Activated gamma-delta T cell treated with anti-CD3 and anti-CD28 coated beads, Interleukin-2, amount 50 U/mL, for 16 hours (primary cell): ENCODE measurements around the gene MED27.
"Not testable (repeated sequence)": the region's sequence is repeated elsewhere in the genome, so short reads cannot be mapped to it uniquely, and the experiment has no call there.

Experiments used
- DNase-seq: peaks from one replicate; pipeline ENCODE4 v3.0.0-alpha.2; 2020; ENCODE audit warnings: low read depth

Gene MED27

GRCh38 chr9:131923132-131923671, 156.5 kb downstream of the MED27 start:
- no peak for DNase-seq

GRCh38 chr9:131921635-131922034, 158.0 kb downstream of the MED27 start:
- not testable (repeated sequence) for DNase-seq

- no peak for DNase-seq
Measured at GRCh38 chr9:131919216-131919615, 160.5 kb downstream of the MED27 start.

GRCh38 chr9:131918481-131918880, 161.2 kb downstream of the MED27 start:
- DNase-seq: no peak

- DNase-seq: no peak
Measured at GRCh38 chr9:131917009-131917408, 162.7 kb downstream of the MED27 start.

DNA sequence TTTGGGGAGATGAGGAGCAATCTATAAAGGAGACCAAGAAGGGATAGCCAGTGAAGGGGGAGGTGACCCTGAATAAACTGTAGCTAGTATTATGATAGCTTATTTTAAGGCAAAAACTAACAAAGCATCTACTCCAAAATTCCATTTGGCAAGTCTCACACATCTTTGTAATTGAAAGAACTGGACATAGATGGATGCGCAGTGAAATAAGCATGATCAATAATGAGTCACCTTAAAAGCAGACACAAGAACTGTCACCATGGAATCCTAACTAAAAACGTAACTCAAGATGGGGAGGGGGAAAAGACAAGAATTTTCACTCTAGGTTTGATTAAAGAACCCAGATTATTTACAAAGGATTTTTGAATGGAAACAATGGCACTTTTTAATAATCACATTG, 164.5 kb downstream of the MED27 start:
- no peak for DNase-seq

DNA sequence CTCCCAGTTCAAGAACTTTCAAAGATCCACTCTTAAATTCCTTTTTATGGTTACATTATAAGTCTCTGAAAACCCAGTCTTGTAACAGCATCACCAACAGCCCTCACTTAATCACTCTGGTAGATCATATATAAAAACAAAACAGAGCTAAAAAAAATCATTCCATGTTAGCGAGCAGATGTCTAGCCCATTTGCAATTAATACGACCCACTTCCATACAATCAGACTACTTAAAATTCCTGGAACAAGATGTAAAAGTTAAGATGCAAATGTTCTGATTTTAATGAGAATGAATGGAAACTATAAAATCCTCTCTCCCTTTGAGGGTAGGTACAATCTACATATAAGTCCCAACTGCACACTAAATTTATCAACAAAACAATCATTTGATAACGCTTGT, 167.0 kb downstream of the MED27 start:
- DNase-seq: no peak

- DNase-seq: no peak
Measured at GRCh38 chr9:131912069-131912468, 167.6 kb downstream of the MED27 start.

GRCh38 chr9:131910572-131910971, 169.1 kb downstream of the MED27 start:
- DNase-seq: no peak

GRCh38 chr9:131905144-131905543, 174.5 kb downstream of the MED27 start:
- no peak for DNase-seq

- DNase-seq: no peak
Measured at GRCh38 chr9:131899296-131900228, 180.1 kb downstream of the MED27 start.

DNA sequence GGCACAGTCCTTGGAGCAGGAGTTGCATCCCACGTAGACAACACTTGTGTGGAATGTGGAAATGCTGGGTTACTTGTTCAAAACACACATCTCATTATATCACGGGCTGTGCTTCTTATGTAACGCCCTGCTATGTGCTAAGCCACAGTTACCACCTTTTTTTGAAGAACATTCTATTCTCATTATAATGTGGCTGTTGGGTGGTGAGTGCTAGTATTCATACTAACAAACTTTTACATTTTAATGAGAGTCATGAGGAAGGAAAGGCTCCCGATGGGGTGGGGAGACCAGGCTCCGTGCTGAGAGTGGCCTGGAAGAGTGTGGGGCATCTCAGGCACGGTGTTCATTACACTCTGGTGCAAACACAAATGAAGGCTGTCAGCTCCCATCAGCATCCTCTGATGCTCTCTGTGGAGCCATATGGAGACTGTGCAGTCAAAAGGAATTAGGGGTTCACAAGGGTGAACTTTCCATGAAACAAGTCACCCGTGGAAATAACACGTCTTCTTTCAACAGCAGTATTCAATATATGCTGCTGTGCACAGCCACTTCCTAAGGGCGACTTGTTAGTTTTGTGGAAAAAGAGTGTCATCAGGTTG, 186.7 kb downstream of the MED27 start:
- DNase-seq: no peak

DNA sequence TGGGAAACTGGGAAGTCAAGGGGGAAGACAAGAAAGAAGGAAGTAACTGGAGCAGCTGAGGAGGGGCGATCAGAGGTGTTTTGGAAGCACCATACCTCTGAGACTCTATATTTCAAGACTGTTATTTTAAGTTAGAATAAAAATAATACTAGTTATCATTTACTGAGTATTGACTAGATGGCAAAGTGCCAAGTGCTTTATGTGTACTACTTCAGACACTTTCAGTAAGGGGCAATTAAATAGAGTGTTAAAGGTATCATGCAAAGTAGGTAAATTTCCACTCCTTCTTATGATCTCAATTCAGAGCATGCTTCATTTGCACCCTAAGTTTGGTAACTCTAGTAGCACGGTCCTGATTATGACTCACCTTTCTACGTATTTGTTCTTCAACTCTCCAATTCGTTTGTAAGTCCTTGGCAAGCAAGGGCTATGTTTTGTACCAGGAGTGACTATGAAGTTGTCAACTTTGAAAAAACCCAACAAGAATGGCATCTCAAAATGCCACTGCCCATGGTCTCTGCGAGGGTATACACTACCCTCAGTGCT, 187.4 kb downstream of the MED27 start:
- no peak for DNase-seq

GRCh38 chr9:131891598-131891997, 188.1 kb downstream of the MED27 start:
- DNase-seq: no peak

DNA sequence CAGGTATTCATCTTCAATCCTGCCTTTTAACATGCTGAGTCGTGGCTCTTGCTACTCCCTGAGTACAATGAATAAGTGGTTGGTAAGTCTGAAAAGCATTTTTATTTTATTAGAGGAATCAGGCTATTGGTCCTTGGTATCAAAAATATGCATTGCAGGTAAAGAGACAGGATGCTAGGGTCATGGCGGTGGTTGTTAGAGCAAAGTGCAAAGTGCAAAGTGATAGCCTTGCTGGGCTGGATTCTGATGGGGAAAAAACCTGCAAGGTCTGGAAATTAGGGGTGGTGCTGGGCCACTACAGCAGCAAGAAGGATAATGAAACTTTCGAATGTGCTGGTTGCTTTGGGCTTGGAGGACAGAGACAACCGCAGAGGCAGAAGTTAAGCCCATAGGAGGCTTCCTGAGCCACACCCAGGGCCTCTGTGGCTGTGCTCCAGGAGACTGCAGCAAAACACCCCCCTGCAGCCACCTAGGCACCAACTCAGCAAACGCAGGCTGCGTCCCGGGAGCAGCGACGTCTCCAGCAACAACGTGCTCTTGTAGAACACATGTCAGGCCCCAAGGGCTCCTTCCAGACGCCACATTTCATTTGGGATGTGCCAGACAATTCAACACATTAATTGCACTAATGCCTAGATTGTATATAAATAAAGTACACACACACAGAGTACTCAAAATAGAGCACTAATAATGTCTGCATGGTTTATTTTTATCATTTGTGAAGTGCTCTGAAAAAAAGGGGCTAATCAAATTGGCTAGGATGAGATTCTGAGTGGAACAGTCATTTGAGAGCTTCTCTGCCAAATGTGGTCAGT, 190.0 kb downstream of the MED27 start:
- DNase-seq: no peak

DNA sequence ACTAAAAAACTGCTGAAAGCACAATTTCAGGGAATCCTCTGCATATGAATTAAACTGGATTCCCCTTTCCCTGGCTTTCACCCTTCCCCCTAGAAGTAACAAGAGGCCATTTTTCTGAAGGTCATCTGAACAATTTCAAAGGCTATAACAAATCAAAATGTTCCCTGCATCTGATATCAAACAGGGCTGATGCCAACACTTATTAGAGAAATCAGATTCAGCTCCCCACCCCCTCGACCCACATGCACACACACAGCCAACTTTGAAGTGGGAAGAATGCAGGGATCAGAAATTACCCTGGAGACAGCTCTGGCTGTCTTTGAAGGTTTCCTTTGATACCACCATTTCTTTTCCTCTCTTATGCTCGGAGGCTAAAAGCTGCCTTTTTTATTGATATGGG, 190.7 kb downstream of the MED27 start:
- DNase-seq: no peak

GRCh38 chr9:131887680-131888079, 192.0 kb downstream of the MED27 start:
- DNase-seq: no peak

- no peak for DNase-seq
Measured at GRCh38 chr9:131886826-131887225, 192.8 kb downstream of the MED27 start.

DNA sequence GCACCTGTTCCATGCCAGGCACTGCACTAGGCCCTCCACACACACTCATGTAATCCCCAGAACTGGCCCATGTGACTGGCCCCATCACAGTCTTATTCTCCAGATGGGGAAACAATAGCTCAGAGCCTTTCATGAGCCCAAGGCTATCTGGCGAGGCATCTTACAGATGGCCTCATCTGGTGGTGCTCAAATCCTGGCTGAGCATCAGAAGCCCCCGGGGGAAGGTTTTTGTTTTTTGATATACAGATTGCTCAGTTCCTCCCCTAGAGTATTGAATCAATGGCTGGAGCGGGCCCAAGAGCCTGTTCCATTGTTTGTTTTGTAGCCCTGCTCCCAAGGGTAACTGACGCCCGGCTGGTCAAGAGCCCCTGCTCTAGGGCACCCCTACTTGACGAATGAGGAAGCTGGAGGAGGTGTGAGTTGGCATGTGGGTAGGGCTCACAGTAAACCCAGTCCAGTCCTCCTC, 194.5 kb downstream of the MED27 start:
- DNase-seq: no peak

DNA sequence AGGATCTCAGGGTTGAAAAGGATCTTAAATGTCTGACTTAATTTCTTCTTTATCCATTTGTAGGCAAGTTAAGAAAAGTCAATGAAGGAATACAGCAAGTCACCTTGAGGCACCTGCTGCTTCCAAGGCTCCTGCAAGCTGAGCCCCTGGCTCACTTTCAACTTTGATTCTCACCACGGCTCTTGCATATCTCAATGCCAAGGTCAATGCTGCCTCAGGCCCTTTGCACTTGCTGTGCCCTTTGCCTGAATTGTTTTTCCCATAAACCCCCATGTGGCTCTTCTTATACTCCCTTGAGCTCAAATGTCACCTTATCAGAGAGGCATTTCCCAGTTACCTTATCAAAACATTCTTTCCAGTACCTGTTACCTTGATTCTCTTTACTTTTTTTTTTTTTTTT, 195.4 kb downstream of the MED27 start:
- no peak for DNase-seq

- no peak for DNase-seq
Measured at GRCh38 chr9:131880833-131881583, 198.7 kb downstream of the MED27 start.
